NCI-H2196 (cell line): ENCODE measurements around the gene SYN1.

Experiments used
- DNase-seq: peaks from one replicate; lab custom pipeline; 2025; ENCODE audit not compliant: unreplicated experiment; lab: John Stamatoyannopoulos, UW

Gene SYN1

GRCh38 chrX:47634871-47635575 is 15.4 kb upstream of the SYN1 start:
- DNase-seq = no peak

DNA sequence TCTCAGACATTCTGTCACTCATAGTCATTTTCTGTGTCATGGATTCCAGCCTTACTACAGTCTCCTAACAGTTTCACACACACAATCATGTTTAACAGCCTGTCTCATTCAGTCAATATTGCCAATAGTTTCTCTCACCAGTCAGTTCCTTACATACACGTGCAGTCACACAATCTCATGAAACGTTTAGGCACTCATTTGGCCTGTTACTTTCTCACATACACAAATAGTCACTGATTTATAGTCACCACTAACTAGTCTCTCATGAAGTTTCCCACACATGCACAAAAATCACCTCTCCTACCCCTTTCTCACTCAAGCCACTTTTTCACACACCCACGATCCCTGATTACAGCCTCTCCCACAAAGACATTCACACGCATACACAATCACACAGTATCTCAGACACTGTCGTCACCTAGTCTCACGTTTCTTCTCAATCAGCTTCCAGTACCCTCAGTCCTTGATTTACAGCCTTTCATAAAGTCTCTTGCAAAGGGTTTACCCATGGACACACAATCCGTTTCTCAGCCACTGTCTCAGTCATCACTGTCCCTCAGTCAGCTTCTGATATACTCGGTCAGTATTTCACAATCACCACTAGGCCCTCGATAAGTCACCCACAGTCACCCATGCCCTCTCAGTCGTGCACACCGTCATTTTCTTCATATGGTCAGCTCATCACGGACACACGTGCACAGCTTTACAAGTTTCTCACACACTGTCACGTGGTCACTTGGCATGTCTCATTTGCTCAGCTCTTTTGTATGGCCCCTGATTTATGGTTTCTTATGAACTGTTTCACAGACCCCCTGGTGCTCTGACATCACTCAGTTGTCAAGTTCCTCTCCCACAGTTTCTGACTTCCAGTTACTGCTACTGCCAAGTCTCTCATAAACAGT is 14.3 kb upstream of the SYN1 start:
- no peak for DNase-seq

GRCh38 chrX:47632666-47633065 is 13.0 kb upstream of the SYN1 start:
- DNase-seq = no peak

- DNase-seq = no peak
Observed at GRCh38 chrX:47631676-47632075, 12.0 kb upstream of the SYN1 start.

DNA sequence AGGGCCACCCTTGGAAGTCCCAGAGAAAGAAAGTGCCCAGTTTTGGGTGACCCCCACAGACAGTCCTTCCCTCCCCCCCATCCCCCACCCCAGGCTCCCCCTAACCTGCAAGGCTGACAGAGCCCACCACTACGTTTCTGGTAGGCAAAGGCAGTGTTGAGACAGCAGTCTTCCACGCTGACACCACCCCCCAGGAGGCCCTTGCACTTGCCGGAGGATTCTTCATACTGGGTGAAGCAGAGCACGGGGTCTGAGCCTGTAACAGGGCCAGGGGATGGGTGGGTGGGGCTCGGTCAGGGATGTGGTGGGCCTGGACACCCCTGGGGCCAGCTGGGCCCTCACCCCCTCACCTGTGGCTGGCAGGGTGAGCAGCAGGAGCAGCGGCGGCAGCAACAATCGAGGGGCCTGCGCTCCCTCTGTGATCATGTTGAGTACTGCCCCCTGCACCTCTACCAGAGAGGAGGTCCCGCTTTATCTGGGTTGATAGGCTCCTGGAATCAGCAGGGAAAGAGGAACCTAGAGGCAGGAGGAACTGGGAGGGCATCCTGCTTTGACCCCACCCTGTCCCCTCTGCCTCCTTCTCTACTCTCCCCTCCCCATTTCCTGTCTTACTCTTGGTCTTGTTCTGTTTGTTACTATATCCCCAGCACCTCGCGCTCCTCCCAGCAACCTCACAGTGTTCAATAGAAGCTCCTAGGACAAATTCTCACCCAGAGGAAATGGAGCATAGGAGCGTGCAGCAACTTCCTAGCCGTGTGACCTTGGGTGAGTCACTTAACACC is 10.0 kb upstream of the SYN1 start, which contains the start of gene CFP:
Gene CFP (minus strand): TSS at position 512 of the 782 bp plus-strand sequence. CDS start 86 bp downstream, at position 426.
- DNase-seq = no peak

DNA sequence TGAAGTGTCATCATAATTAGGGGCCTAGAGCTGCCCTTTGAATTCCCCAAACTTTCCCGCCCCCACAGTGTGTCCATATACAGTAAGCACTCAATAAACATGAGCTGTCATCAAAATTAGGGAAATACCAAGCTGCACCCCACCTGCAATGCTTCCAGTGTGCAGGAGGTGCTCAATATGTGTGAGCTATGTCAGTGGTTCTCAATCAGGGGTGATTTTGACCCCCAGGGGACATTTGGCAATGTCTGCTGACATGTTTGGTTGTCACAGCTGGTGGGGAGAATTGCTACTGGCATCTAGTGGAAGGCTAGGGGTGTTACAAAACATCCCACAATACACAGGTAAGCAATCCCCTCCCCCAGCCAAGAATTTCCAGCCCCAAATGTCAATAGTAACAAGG is 9.3 kb upstream of the SYN1 start:
- DNase-seq = no peak

- DNase-seq = no peak
Observed at GRCh38 chrX:47625365-47625764, 5.7 kb upstream of the SYN1 start.

DNA sequence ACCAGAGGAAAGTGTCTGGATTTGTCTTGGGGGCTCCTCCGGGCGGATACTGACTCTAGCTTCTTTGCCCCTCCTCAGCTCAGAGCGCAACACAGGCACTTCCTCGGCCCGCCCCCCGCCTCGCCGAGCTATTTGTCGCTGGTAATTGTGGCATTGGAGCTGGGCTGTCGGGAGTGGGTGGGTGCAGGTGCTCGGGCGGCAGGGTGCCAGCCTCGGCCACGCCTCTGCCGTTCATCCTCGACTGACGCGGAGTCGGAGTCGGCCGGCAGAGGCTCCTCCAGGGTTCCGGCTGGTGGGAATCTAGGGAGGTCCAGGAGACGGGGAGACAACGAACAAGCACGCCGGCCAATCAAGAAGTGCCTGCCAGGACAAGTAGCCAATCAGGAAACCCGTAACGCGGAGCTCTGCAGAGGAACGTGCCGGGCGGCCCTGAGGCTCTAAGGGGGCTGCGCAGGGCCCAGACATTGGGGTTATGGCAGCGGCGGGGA is 3.9 kb upstream of the SYN1 start:
- peak; percentile 76 for DNase-seq

DNA sequence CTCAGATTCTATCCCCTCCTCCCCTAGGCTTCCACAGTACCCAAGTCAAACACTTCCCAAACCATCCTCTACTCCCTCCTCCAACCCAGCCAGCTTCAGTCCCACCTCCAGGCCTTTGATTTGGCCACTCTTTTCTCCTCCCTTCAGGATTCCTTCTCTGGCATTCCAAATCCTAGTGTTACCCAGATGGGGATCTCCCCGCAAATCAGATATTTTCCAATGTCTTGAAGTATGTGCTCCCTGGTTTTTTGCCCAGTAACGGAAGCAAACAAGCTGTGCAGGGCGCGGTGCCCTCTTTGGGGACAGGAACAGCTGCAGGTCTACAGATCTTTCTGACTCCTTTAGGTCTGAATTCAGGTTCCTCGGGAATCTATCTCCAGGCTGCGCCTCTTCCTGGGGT is 2.2 kb upstream of the SYN1 start:
- no peak for DNase-seq

DNA sequence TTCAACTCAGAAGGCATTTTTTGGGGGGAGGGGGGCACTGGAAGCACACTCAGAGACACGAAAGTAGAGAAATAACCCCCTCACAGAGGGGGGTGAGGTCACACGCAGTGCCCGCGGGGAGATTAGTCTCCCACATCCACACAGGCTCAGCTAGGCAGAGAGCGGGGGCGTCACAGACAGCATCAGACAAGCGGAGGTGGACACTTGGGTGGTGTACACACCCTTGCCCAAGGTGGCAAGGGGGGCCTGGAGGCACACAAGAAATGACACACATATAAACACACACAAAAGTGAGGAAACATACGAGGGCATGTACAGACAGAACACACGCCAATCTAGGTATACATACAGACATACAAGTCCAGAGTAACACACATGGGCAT is 637 bp upstream of the SYN1 start:
- DNase-seq = no peak

- no peak for DNase-seq
Observed at GRCh38 chrX:47618923-47619485, 653 bp downstream of the SYN1 start.

DNA sequence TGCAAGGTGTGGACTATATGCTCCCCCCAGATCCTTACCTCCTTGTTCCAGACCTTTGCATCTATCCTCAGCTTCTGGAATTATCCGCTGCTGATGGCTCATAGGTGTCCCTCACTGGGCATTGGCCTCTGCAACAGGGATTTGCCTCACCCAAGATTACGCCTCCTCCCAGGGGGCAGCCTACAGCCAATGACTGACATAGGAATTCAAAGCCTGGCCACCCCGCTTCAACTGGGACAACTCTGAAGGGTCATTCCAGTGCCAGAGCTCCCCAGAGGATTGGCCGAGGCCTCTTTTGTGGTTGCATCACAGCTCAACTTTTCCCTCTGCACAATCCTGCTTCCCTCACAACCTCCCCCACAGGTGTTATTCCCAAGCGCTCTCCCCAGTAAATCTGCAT is 5.0 kb downstream of the SYN1 start:
- no peak for DNase-seq

- DNase-seq = no peak
Observed at GRCh38 chrX:47613082-47613481, 6.6 kb downstream of the SYN1 start.

DNA sequence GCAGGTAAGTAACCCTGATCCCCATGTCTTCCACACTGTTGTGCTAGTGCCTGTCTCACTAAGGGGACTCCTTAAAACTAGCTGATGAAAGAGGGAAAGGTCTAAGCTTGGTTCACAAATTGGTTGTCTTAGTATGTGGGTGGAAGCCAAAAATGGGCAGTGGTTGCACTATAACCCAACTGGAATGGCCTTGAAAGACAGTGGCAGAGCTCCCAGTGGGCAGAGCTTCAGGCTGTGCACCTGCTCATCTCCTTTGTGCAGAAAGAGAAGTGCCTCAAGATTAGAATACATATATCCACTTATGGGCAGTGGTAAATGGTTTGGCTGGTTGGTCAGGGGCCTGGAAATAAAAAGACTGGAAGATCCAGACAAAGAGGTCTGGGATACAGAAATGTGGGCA is 7.2 kb downstream of the SYN1 start:
- no peak for DNase-seq

GRCh38 chrX:47611926-47612325 is 7.7 kb downstream of the SYN1 start:
- no peak for DNase-seq

DNA sequence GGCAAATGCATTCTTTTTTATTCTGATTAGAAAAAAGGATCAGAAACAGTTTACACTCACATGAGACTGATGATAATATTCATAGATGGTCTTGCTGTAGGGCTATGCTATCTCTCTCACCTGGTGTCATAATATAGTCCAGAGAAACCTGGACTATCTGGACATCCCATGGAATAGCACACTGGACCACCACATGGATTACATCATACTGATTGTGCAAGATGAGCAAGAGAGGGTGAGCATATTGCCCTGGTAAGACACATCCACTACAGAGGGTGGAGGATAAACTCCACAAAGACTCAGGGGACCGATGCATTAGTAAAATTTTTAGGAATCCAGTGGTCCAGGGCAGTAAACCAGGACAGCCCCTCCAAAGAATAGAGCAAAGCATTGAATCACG is 8.2 kb downstream of the SYN1 start:
- no peak for DNase-seq

- no peak for DNase-seq
Observed at GRCh38 chrX:47610511-47610910, 9.1 kb downstream of the SYN1 start.

GRCh38 chrX:47608130-47608810 is 11.4 kb downstream of the SYN1 start:
- no peak for DNase-seq

DNA sequence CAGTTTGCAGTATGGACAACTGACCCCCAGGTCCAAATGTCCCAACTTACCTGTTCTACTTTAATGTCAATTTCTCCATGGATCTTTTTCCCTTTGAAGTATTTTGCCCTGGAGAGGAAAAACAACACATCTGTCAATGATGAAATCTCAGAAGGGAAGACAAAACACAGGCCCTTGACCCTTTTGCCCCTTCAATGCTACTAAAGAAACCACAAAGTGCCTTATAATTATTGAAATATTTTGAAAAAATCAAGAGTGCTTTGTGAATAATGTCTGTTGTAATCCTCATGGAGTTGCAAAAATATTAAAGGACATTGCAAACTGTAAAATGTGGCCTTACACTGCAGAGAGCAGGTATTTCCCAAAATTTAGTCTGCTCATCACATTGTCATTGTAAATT is 12.6 kb downstream of the SYN1 start:
- DNase-seq = no peak

GRCh38 chrX:47605024-47605423 is 14.6 kb downstream of the SYN1 start:
- DNase-seq = no peak
